Keratinocyte (primary cell): ENCODE results near the gene PPP1R16B.

ENCODE experiments used
- EZH2 ChIP-seq: IDR thresholded peaks from one replicate; pipeline ENCODE4 v1.6.1; 2012; ENCODE audit warnings: inconsistent platforms, mild to moderate bottlenecking, low read length, moderate library complexity
- TF ChIP-seq, protein P1 (sequence below), 3 experiments: IDR thresholded peaks in 1 of 3; conservative IDR thresholded peaks in 1 of 3; optimal IDR thresholded peaks in 1 of 3; 2 replicates in 2 of 3; 3 replicates in 1 of 3; pipeline versions ENCODE3 to v1.5.1; 2011; ENCODE audit warnings: low read length in 3 of 3, mild to moderate bottlenecking in 3 of 3, moderate library complexity in 2 of 3, control low read depth in 1 of 3, inconsistent platforms in 1 of 3; ENCODE audit not compliant: insufficient read depth in 2 of 3; ENCODE audit errors: extremely low read depth in 1 of 3

- TF ChIP-seq EZH2: no peak
- TF ChIP-seq, protein P1, sequence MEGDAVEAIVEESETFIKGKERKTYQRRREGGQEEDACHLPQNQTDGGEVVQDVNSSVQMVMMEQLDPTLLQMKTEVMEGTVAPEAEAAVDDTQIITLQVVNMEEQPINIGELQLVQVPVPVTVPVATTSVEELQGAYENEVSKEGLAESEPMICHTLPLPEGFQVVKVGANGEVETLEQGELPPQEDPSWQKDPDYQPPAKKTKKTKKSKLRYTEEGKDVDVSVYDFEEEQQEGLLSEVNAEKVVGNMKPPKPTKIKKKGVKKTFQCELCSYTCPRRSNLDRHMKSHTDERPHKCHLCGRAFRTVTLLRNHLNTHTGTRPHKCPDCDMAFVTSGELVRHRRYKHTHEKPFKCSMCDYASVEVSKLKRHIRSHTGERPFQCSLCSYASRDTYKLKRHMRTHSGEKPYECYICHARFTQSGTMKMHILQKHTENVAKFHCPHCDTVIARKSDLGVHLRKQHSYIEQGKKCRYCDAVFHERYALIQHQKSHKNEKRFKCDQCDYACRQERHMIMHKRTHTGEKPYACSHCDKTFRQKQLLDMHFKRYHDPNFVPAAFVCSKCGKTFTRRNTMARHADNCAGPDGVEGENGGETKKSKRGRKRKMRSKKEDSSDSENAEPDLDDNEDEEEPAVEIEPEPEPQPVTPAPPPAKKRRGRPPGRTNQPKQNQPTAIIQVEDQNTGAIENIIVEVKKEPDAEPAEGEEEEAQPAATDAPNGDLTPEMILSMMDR (optimal IDR thresholded peaks at IDR 0.05 in 1 of 3, IDR thresholded peaks at IDR 0.05 in 1 of 3, conservative IDR thresholded peaks at IDR 0.05 in 1 of 3; ENCODE audit: extremely low read depth in 1 of 3, insufficient read depth in 2 of 3, low read length in 3 of 3): no peak
Observed at GRCh38 chr20:38889050-38889449, 83.6 kb downstream of the PPP1R16B start.
